Central memory CD8-positive, alpha-beta T cell (primary cell): ENCODE results near the gene CGREF1.
A peak's percentile ranks its signal among the peaks of the same experiment; 100 is the strongest.

Experiments
- ATAC-seq: fragments of 150-1000 bp; cut with Tn5 transposase; replicated peaks from 2 replicates; pipeline ENCODE4 v1.10.0; 2022; ENCODE audit warnings: mild to moderate bottlenecking, moderate FRiP score, moderate number of reproducible peaks; ENCODE audit not compliant: poor library complexity, severe bottlenecking; ENCODE audit errors: extremely low read depth
- DNase-seq, 2 donors: peaks; one replicate each; pipeline ENCODE4 v3.0.0; 2021; ENCODE audit warnings: low spot score in 2 of 2
- H3K27ac Mint-ChIP-seq: one replicate; pipeline ENCODE4 v1.8.0; 2022; ENCODE audit warnings: low read depth, mild to moderate bottlenecking, moderate library complexity, mixed read lengths
- H3K27me3 Mint-ChIP-seq: one replicate; pipeline ENCODE4 v1.8.0; 2022; ENCODE audit warnings: mixed read lengths
- H3K36me3 Mint-ChIP-seq: one replicate; pipeline ENCODE4 v1.8.0; 2022; ENCODE audit warnings: mild to moderate bottlenecking, moderate library complexity, mixed read lengths; ENCODE audit not compliant: insufficient read depth
- H3K4me1 Mint-ChIP-seq: one replicate; pipeline ENCODE4 v1.8.0; 2022; ENCODE audit warnings: mixed read lengths
- H3K4me3 Mint-ChIP-seq: one replicate; pipeline ENCODE4 v1.8.0; 2022; ENCODE audit warnings: mild to moderate bottlenecking, moderate library complexity, mixed read lengths
- H3K9me3 Mint-ChIP-seq: one replicate; pipeline ENCODE4 v1.8.0; 2022; ENCODE audit warnings: mixed read lengths

The CGREF1 gene

GRCh38 chr2:27133905-27134780 is 15.2 kb upstream of the CGREF1 start, which contains the start of gene PREB:
PREB (minus strand) TSS chr2:27134636; CDS start chr2:27134421, 215 bp downstream.
- H3K36me3 Mint-ChIP-seq: peaks cover 31% of the 10 kb centered on the region

GRCh38 chr2:27133195-27133875 is 14.4 kb upstream of the CGREF1 start:
- Mint-ChIP-seq H3K36me3 (peaks cover 33% of the 10 kb centered on the region), H3K4me1 (peaks cover 34% of the 10 kb centered on the region), H3K9me3 (no peaks in the 10 kb centered on the region), H3K27me3 (no peaks in the 10 kb centered on the region), H3K4me3 (peak overlapping the region; percentile 92), H3K27ac (peak overlapping the region; percentile 99)
- no peak for ATAC-seq
- no peak for DNase-seq

More at GRCh38 chr2:27133905-27134780, 15.2 kb upstream of the CGREF1 start, which contains the start of gene PREB:
- Mint-ChIP-seq H3K27me3 (no peaks in the 10 kb centered on the region), H3K9me3 (no peaks in the 10 kb centered on the region), H3K4me1 (peaks cover 34% of the 10 kb centered on the region), H3K4me3 (peak within 1 kb of the TSS; percentile 92), H3K27ac (peak within 1 kb of the TSS; percentile 99)
- peak; percentile 94 for ATAC-seq
- peak; percentile 96 to 98 for DNase-seq

- Mint-ChIP-seq H3K9me3 (no peaks in the 10 kb centered on the region), H3K27ac (no peak overlapping the region), H3K36me3 (peaks cover 31% of the 10 kb centered on the region), H3K4me3 (no peak overlapping the region), H3K4me1 (peaks cover 34% of the 10 kb centered on the region), H3K27me3 (no peaks in the 10 kb centered on the region)
- DNase-seq (no peak), ATAC-seq (no peak)
Measured at GRCh38 chr2:27131429-27131828, 12.5 kb upstream of the CGREF1 start.

GRCh38 chr2:27130396-27130795 is 11.5 kb upstream of the CGREF1 start:
- peaks cover 31% of the 10 kb centered on the region for H3K4me1 Mint-ChIP-seq
- no peak overlapping the region for H3K27ac Mint-ChIP-seq
- no peaks in the 10 kb centered on the region for H3K27me3 Mint-ChIP-seq
- H3K36me3 Mint-ChIP-seq: peaks cover 29% of the 10 kb centered on the region
- ATAC-seq: no peak
- DNase-seq: no peak
- no peaks in the 10 kb centered on the region for H3K9me3 Mint-ChIP-seq
- H3K4me3 Mint-ChIP-seq: no peak overlapping the region

- Mint-ChIP-seq H3K36me3 (peaks cover 17% of the 10 kb centered on the region), H3K9me3 (no peaks in the 10 kb centered on the region), H3K4me3 (no peak overlapping the region), H3K27ac (peak overlapping the region; percentile 9), H3K4me1 (peaks cover 22% of the 10 kb centered on the region), H3K27me3 (no peaks in the 10 kb centered on the region)
- no peak for ATAC-seq
- no peak for DNase-seq
Measured at GRCh38 chr2:27128668-27129571, 10.0 kb upstream of the CGREF1 start.

- Mint-ChIP-seq H3K36me3 (peaks cover 10% of the 10 kb centered on the region), H3K9me3 (no peaks in the 10 kb centered on the region), H3K27ac (no peak overlapping the region), H3K4me1 (peaks cover 18% of the 10 kb centered on the region), H3K4me3 (no peak overlapping the region), H3K27me3 (no peaks in the 10 kb centered on the region)
- ATAC-seq (no peak), DNase-seq (no peak)
Measured at GRCh38 chr2:27127883-27128667, 9.1 kb upstream of the CGREF1 start.

GRCh38 chr2:27126252-27126710 is 7.4 kb upstream of the CGREF1 start:
- Mint-ChIP-seq H3K4me1 (peaks cover 18% of the 10 kb centered on the region), H3K4me3 (no peak overlapping the region), H3K27ac (no peak overlapping the region), H3K36me3 (peaks cover 10% of the 10 kb centered on the region), H3K9me3 (no peaks in the 10 kb centered on the region), H3K27me3 (no peaks in the 10 kb centered on the region)
- no peak for DNase-seq
- ATAC-seq: no peak

- Mint-ChIP-seq H3K4me1 (peaks cover 12% of the 10 kb centered on the region), H3K36me3 (peaks cover 5% of the 10 kb centered on the region), H3K9me3 (no peaks in the 10 kb centered on the region), H3K27ac (no peak overlapping the region), H3K4me3 (peak overlapping the region; percentile 9), H3K27me3 (peaks cover 4% of the 10 kb centered on the region)
- ATAC-seq (no peak), DNase-seq (no peak)
Measured at GRCh38 chr2:27125104-27125503, 6.2 kb upstream of the CGREF1 start.

- peak within 1 kb of the TSS; percentile 77 for H3K27ac Mint-ChIP-seq
- peak within 1 kb of the TSS; percentile 95 for H3K4me3 Mint-ChIP-seq
- peak; percentile 73 for ATAC-seq
- no peaks in the 10 kb centered on the region for H3K9me3 Mint-ChIP-seq
- H3K4me1 Mint-ChIP-seq: peaks cover 12% of the 10 kb centered on the region
- peaks cover 17% of the 10 kb centered on the region for H3K27me3 Mint-ChIP-seq
- H3K36me3 Mint-ChIP-seq: peaks cover 5% of the 10 kb centered on the region
- peak; percentile 37 to 48 for DNase-seq
Measured at GRCh38 chr2:27123302-27124150, 4.6 kb upstream of the CGREF1 start, which contains the start of gene ABHD1. ABHD1 (plus strand) TSS chr2:27123815; CDS start chr2:27123949, 134 bp downstream.

GRCh38 chr2:27122791-27123190 is 3.9 kb upstream of the CGREF1 start:
- Mint-ChIP-seq H3K36me3 (peaks cover 6% of the 10 kb centered on the region), H3K27ac (peak overlapping the region; percentile 77), H3K27me3 (peaks cover 23% of the 10 kb centered on the region), H3K9me3 (no peaks in the 10 kb centered on the region), H3K4me1 (peaks cover 12% of the 10 kb centered on the region), H3K4me3 (peak overlapping the region; percentile 95)
- no peak for DNase-seq
- no peak for ATAC-seq

- Mint-ChIP-seq H3K36me3 (peaks cover 8% of the 10 kb centered on the region), H3K4me1 (peaks cover 12% of the 10 kb centered on the region), H3K4me3 (no peak overlapping the region), H3K9me3 (no peaks in the 10 kb centered on the region), H3K27ac (no peak overlapping the region), H3K27me3 (peaks cover 32% of the 10 kb centered on the region)
- DNase-seq (no peak), ATAC-seq (no peak)
Measured at GRCh38 chr2:27121906-27122305, 3.0 kb upstream of the CGREF1 start.
